CD14-positive monocyte (primary cell): ENCODE measurements around the gene RIN2. TPM values are rescaled to one million over a fixed set of nuclear protein-coding genes. Genes with fewer than 3 reads are reported as not detected.
A peak's percentile ranks its signal among the peaks of the same experiment; 100 is the strongest.

Experiments used
- DNase-seq, 3 donors: peaks; one replicate each; pipeline ENCODE4 v3.0.0-alpha.2; 2011 to 2022
- H2AFZ ChIP-seq: 2 replicates; pipeline ENCODE4 v1.6.0; 2012; ENCODE audit warnings: mild to moderate bottlenecking, low read depth, low read length, inconsistent platforms; ENCODE audit not compliant: insufficient read depth, poor library complexity, severe bottlenecking
- H3K27ac ChIP-seq, 2 donors: 1 replicate in 1 of 2; 2 replicates in 1 of 2; pipeline ENCODE4 v1.5.1; 2012 to 2013; ENCODE audit warnings: low read length in 2 of 2, control low read depth in 1 of 2, inconsistent platforms in 1 of 2, low read depth in 1 of 2, mild to moderate bottlenecking in 1 of 2
- H3K27me3 ChIP-seq, 2 donors: one replicate each; pipeline versions ENCODE4 v1.6.0 to v1.6.1; 2011 to 2013; ENCODE audit warnings: low read length in 2 of 2; ENCODE audit not compliant: control insufficient read depth in 2 of 2, insufficient read depth in 2 of 2
- H3K36me3 ChIP-seq, 2 donors: replicated peaks in 1 of 2; 1 replicate in 1 of 2; 2 replicates in 1 of 2; pipeline versions ENCODE4 v1.5.1 to v1.6.1; 2012 to 2013; ENCODE audit warnings: low read length in 2 of 2, control low read depth in 1 of 2, inconsistent platforms in 1 of 2, mild to moderate bottlenecking in 1 of 2; ENCODE audit not compliant: insufficient read depth in 2 of 2, control insufficient read depth in 1 of 2
- H3K4me1 ChIP-seq, 2 donors: 1 replicate in 1 of 2; 2 replicates in 1 of 2; pipeline versions ENCODE4 v1.5.1 to v1.6.1; 2012 to 2013; ENCODE audit warnings: low read length in 2 of 2, control low read depth in 1 of 2, inconsistent platforms in 1 of 2, mild to moderate bottlenecking in 1 of 2, moderate library complexity in 1 of 2; ENCODE audit not compliant: insufficient read depth in 2 of 2, control insufficient read depth in 1 of 2
- H3K4me2 ChIP-seq: replicated peaks from 2 replicates; pipeline ENCODE3; 2012; ENCODE audit warnings: low read length, moderate library complexity, mild to moderate bottlenecking; ENCODE audit not compliant: poor library complexity, severe bottlenecking; ENCODE audit errors: extremely low read depth
- H3K4me3 ChIP-seq, 3 experiments: fragments of 200-600 bp in 1 of 3; sonication (generic) in 1 of 3; replicated peaks in 1 of 3; 1 replicate in 2 of 3; 2 replicates in 1 of 3; pipeline ENCODE4 v1.5.1; 2011 to 2013; ENCODE audit warnings: low read length in 3 of 3, mild to moderate bottlenecking in 3 of 3, control low read depth in 2 of 3, low read depth in 2 of 3, inconsistent platforms in 1 of 3, moderate library complexity in 1 of 3
- H3K79me2 ChIP-seq: 2 replicates; pipeline ENCODE4 v1.6.0; 2012; ENCODE audit warnings: mild to moderate bottlenecking, control low read depth, inconsistent platforms, low read length, moderate library complexity; ENCODE audit not compliant: insufficient read depth
- H3K9ac ChIP-seq: 2 replicates; pipeline ENCODE4 v1.6.0; 2017; ENCODE audit warnings: low read length, mild to moderate bottlenecking; ENCODE audit not compliant: insufficient read depth, poor library complexity, severe bottlenecking
- H3K9me3 ChIP-seq, 2 donors: replicated peaks in 1 of 2; 1 replicate in 1 of 2; 2 replicates in 1 of 2; pipeline versions ENCODE4 v1.5.1 to v1.6.1; 2012 to 2013; ENCODE audit warnings: low read length in 2 of 2, control low read depth in 1 of 2; ENCODE audit not compliant: control insufficient read depth in 1 of 2, insufficient read depth in 1 of 2
- H4K20me1 ChIP-seq: 2 replicates; pipeline ENCODE4 v1.6.0; 2012; ENCODE audit warnings: mild to moderate bottlenecking, low read length, control low read depth, moderate library complexity; ENCODE audit not compliant: insufficient read depth
- H3K27ac Mint-ChIP-seq, 7 donors: one replicate each; pipeline ENCODE4 v1.8.0; 2020; ENCODE audit warnings: mild to moderate bottlenecking in 7 of 7, mixed read lengths in 7 of 7, moderate library complexity in 6 of 7, inconsistent platforms in 2 of 7
- H3K27me3 Mint-ChIP-seq, 3 donors: one replicate each; pipeline ENCODE4 v1.8.0; 2021 to 2022; ENCODE audit warnings: low read depth in 3 of 3, mild to moderate bottlenecking in 3 of 3, mixed read lengths in 3 of 3, moderate library complexity in 3 of 3, inconsistent platforms in 1 of 3
- H3K36me3 Mint-ChIP-seq, 2 donors: one replicate each; pipeline ENCODE4 v1.8.0; 2020; ENCODE audit warnings: mixed read lengths in 2 of 2, inconsistent platforms in 1 of 2, mild to moderate bottlenecking in 1 of 2
- H3K4me1 Mint-ChIP-seq: one replicate; pipeline ENCODE4 v1.8.0; 2020; ENCODE audit warnings: mild to moderate bottlenecking, mixed read lengths
- H3K4me3 Mint-ChIP-seq, 2 donors: one replicate each; pipeline ENCODE4 v1.8.0; 2020; ENCODE audit warnings: mild to moderate bottlenecking in 2 of 2, mixed read lengths in 2 of 2, moderate library complexity in 1 of 2
- H3K9me3 Mint-ChIP-seq, 7 donors: one replicate each; pipeline ENCODE4 v1.8.0; 2020 to 2022; ENCODE audit warnings: mixed read lengths in 7 of 7, mild to moderate bottlenecking in 6 of 7, moderate library complexity in 6 of 7, inconsistent platforms in 2 of 7
- WGBS: methylation state at CpG from one replicate; pipeline ENCODE4 v1.1.5; 2013; ENCODE audit warnings: missing lambda C conversion rate; ENCODE audit not compliant: insufficient coverage; 5-methylcytosine and 5-hydroxymethylcytosine counted together
- intact Hi-C, 2 donors: fragments of 100-400 bp; cut with micrococcal nuclease; formaldehyde crosslinking; loops; one replicate each; pipeline versions ENCODE4 v1.15.0 to v1.15.1; 2023
- polyA plus RNA-seq, 3 donors: library from polyadenylated mRNA; depleted of rRNA in 1 of 3; unstranded in 2 of 3; stranded (reverse) in 1 of 3; fragments of 300-500 nt in 2 of 3; fragments of >200 nt in 1 of 3; fragmentation: Illumina TruSeq in 2 of 3; gene quantifications; 1 replicate in 2 of 3; 2 replicates in 1 of 3; pipeline ENCODE4 v1.2.3, GENCODE V29; 2012 to 2021
- TF ChIP-seq, protein P1 (sequence below): fragments of 200-600 bp; IDR thresholded peaks from one replicate; pipeline ENCODE4 v1.8.0; 2022; ENCODE audit warnings: antibody characterized with exemption, mild to moderate bottlenecking

RIN2 gene
- polyA plus RNA-seq, 3 donors, result 5.6 to 25.4 (median 15.4) TPM

- H3K27me3 Mint-ChIP-seq, result peaks cover 0 to 3% (median under 1%) of the 10 kb centered on the region in 3 donors
Observed at GRCh38 chr20:19730706-19731105, 27.4 kb upstream of the RIN2 start.

GRCh38 chr20:19734811-19735210 is 23.2 kb upstream of the RIN2 start:
- Histone ChIP-seq H3K4me1 (peaks cover 28 to 44% of the 10 kb centered on the region in 2 donors), H3K79me2 (no peaks in the 10 kb centered on the region), H3K9me3 (no peaks in the 10 kb centered on the region), H3K36me3 (no peaks in the 10 kb centered on the region), H2AFZ (peak overlapping the region; percentile 14), H3K9ac (peak overlapping the region; percentile 1), H3K27me3 (no peaks in the 10 kb centered on the region), H4K20me1 (no peaks in the 10 kb centered on the region), H3K4me3 (no peak overlapping the region), H3K4me2 (no peak overlapping the region), H3K27ac (peak overlapping the region in 1 of 2 donors; percentile 92)
- WGBS, result 100% methylated on average over 1 of the region's 1 CpG
- Mint-ChIP-seq H3K9me3 (peaks cover 0 to under 1% (median 0%) of the 10 kb centered on the region in 7 donors), H3K27me3 (peaks cover 0 to 2% (median under 1%) of the 10 kb centered on the region in 3 donors), H3K27ac (peak overlapping the region; percentile 86 to 98 (median 93)), H3K4me3 (no peak overlapping the region), H3K36me3 (no peaks in the 10 kb centered on the region), H3K4me1 (peaks cover 37% of the 10 kb centered on the region)
- TF ChIP-seq, protein P1, sequence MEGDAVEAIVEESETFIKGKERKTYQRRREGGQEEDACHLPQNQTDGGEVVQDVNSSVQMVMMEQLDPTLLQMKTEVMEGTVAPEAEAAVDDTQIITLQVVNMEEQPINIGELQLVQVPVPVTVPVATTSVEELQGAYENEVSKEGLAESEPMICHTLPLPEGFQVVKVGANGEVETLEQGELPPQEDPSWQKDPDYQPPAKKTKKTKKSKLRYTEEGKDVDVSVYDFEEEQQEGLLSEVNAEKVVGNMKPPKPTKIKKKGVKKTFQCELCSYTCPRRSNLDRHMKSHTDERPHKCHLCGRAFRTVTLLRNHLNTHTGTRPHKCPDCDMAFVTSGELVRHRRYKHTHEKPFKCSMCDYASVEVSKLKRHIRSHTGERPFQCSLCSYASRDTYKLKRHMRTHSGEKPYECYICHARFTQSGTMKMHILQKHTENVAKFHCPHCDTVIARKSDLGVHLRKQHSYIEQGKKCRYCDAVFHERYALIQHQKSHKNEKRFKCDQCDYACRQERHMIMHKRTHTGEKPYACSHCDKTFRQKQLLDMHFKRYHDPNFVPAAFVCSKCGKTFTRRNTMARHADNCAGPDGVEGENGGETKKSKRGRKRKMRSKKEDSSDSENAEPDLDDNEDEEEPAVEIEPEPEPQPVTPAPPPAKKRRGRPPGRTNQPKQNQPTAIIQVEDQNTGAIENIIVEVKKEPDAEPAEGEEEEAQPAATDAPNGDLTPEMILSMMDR, result no peak
- no peak for DNase-seq
- intact Hi-C loops, result no loop called here

More at GRCh38 chr20:19730706-19731105, 27.4 kb upstream of the RIN2 start:
- no peak overlapping the region for H3K4me2 ChIP-seq
- DNase-seq, result no peak
- no peaks in the 10 kb centered on the region for H4K20me1 ChIP-seq
- no peak overlapping the region for H3K4me3 ChIP-seq
- no peak overlapping the region for H3K9ac ChIP-seq
- H3K4me1 ChIP-seq, result peaks cover 28 to 31% of the 10 kb centered on the region in 2 donors
- no peak overlapping the region for H2AFZ ChIP-seq
- H3K36me3 ChIP-seq, result no peaks in the 10 kb centered on the region
- H3K9me3 ChIP-seq, result no peaks in the 10 kb centered on the region
- Mint-ChIP-seq H3K27ac (no peak overlapping the region), H3K4me1 (peaks cover 32% of the 10 kb centered on the region), H3K4me3 (no peak overlapping the region), H3K9me3 (peaks cover 0 to 5% (median 1%) of the 10 kb centered on the region in 7 donors), H3K36me3 (no peaks in the 10 kb centered on the region)
- intact Hi-C loops, result no loop called here
- WGBS, result 13% methylated on average over 3 of the region's 7 CpGs
- TF ChIP-seq, protein P1, result no peak
- H3K27me3 ChIP-seq, result no peaks in the 10 kb centered on the region
- H3K27ac ChIP-seq, result no peak overlapping the region
- no peaks in the 10 kb centered on the region for H3K79me2 ChIP-seq
